ENCODE data around the gene VPS35.

The VPS35 gene

GRCh38 chr16:46719528-46719927 is 30.6 kb upstream of the VPS35 start:
- H3K27ac Mint-ChIP-seq = no peak overlapping the region
- H3K4me1 Mint-ChIP-seq = no peaks in the 10 kb centered on the region
- H3K36me3 Mint-ChIP-seq (ENCODE audit: low read depth) = no peaks in the 10 kb centered on the region
- DNase-seq (no peak), ATAC-seq (no peak)
- no peak overlapping the region for H3K4me3 Mint-ChIP-seq
- H3K27me3 Mint-ChIP-seq = no peaks in the 10 kb centered on the region
- H3K9me3 Mint-ChIP-seq = no peaks in the 10 kb centered on the region

GRCh38 chr16:46718214-46718613 is 29.2 kb upstream of the VPS35 start:
- H3K4me3 Mint-ChIP-seq = no peak overlapping the region
- no peaks in the 10 kb centered on the region for H3K27me3 Mint-ChIP-seq
- DNase-seq (no peak), ATAC-seq (no peak)
- H3K9me3 Mint-ChIP-seq = no peaks in the 10 kb centered on the region
- H3K36me3 Mint-ChIP-seq (ENCODE audit: low read depth) = no peaks in the 10 kb centered on the region
- H3K27ac Mint-ChIP-seq = no peak overlapping the region
- no peaks in the 10 kb centered on the region for H3K4me1 Mint-ChIP-seq

- Mint-ChIP-seq H3K36me3 (ENCODE audit: low read depth) (no peaks in the 10 kb centered on the region), H3K4me3 (no peak overlapping the region), H3K27ac (no peak overlapping the region), H3K9me3 (no peaks in the 10 kb centered on the region), H3K4me1 (no peaks in the 10 kb centered on the region), H3K27me3 (no peaks in the 10 kb centered on the region)
- DNase-seq (no peak), ATAC-seq (no peak)
These were observed 28.7 kb upstream of the VPS35 start for GRCh38 chr16:46717692-46718091.

GRCh38 chr16:46715769-46716305 is 26.9 kb upstream of the VPS35 start:
- Mint-ChIP-seq H3K27me3 (no peaks in the 10 kb centered on the region), H3K4me1 (peaks cover 4% of the 10 kb centered on the region), H3K4me3 (no peak overlapping the region), H3K36me3 (ENCODE audit: low read depth) (no peaks in the 10 kb centered on the region), H3K9me3 (no peaks in the 10 kb centered on the region), H3K27ac (no peak overlapping the region)
- ATAC-seq (no peak), DNase-seq (no peak)

GRCh38 chr16:46714797-46715591 is 26.0 kb upstream of the VPS35 start:
- peaks cover 4% of the 10 kb centered on the region for H3K4me1 Mint-ChIP-seq
- no peaks in the 10 kb centered on the region for H3K27me3 Mint-ChIP-seq
- ATAC-seq = no peak
- H3K27ac Mint-ChIP-seq = no peak overlapping the region
- H3K36me3 Mint-ChIP-seq (ENCODE audit: low read depth) = no peaks in the 10 kb centered on the region
- no peaks in the 10 kb centered on the region for H3K9me3 Mint-ChIP-seq
- no peak for DNase-seq
- H3K4me3 Mint-ChIP-seq = no peak overlapping the region

GRCh38 chr16:46713634-46714033 is 24.7 kb upstream of the VPS35 start:
- no peaks in the 10 kb centered on the region for H3K36me3 Mint-ChIP-seq (ENCODE audit: low read depth)
- H3K27ac Mint-ChIP-seq = no peak overlapping the region
- H3K4me1 Mint-ChIP-seq = peaks cover 4% of the 10 kb centered on the region
- no peak overlapping the region for H3K4me3 Mint-ChIP-seq
- no peaks in the 10 kb centered on the region for H3K27me3 Mint-ChIP-seq
- no peaks in the 10 kb centered on the region for H3K9me3 Mint-ChIP-seq
- no peak for ATAC-seq
- DNase-seq = no peak

- no peaks in the 10 kb centered on the region for H3K27me3 Mint-ChIP-seq
- no peak for DNase-seq
- H3K36me3 Mint-ChIP-seq (ENCODE audit: low read depth) = no peaks in the 10 kb centered on the region
- H3K4me1 Mint-ChIP-seq = peaks cover 4% of the 10 kb centered on the region
- no peak overlapping the region for H3K27ac Mint-ChIP-seq
- no peak overlapping the region for H3K4me3 Mint-ChIP-seq
- H3K9me3 Mint-ChIP-seq = no peaks in the 10 kb centered on the region
- ATAC-seq = no peak
These were observed 23.9 kb upstream of the VPS35 start for GRCh38 chr16:46712911-46713310.

- H3K27me3 Mint-ChIP-seq = no peaks in the 10 kb centered on the region
- no peaks in the 10 kb centered on the region for H3K36me3 Mint-ChIP-seq (ENCODE audit: low read depth)
- no peak overlapping the region for H3K27ac Mint-ChIP-seq
- ATAC-seq (no peak), DNase-seq (no peak)
- H3K9me3 Mint-ChIP-seq = no peaks in the 10 kb centered on the region
- peaks cover 4% of the 10 kb centered on the region for H3K4me1 Mint-ChIP-seq
- no peak overlapping the region for H3K4me3 Mint-ChIP-seq
These were observed 22.4 kb upstream of the VPS35 start for GRCh38 chr16:46711106-46712058.

- Mint-ChIP-seq H3K4me3 (no peak overlapping the region), H3K36me3 (ENCODE audit: low read depth) (no peaks in the 10 kb centered on the region), H3K27me3 (no peaks in the 10 kb centered on the region)
These were observed 20.6 kb upstream of the VPS35 start for GRCh38 chr16:46709469-46710005.

GRCh38 chr16:46706642-46707041 is 17.7 kb upstream of the VPS35 start:
- no peak overlapping the region for H3K4me3 Mint-ChIP-seq
- DNase-seq = no peak
- H3K27ac Mint-ChIP-seq = no peak overlapping the region
- no peak for ATAC-seq
- H3K27me3 Mint-ChIP-seq = no peaks in the 10 kb centered on the region
- H3K9me3 Mint-ChIP-seq = no peaks in the 10 kb centered on the region
- peaks cover 2% of the 10 kb centered on the region for H3K4me1 Mint-ChIP-seq
- peaks cover 6% of the 10 kb centered on the region for H3K36me3 Mint-ChIP-seq (ENCODE audit: low read depth)

More at GRCh38 chr16:46709469-46710005, 20.6 kb upstream of the VPS35 start:
- DNase-seq (no peak), ATAC-seq (no peak)
- Mint-ChIP-seq H3K9me3 (no peaks in the 10 kb centered on the region), H3K27ac (no peak overlapping the region), H3K4me1 (peaks cover 4% of the 10 kb centered on the region)

GRCh38 chr16:46702030-46702429 is 13.1 kb upstream of the VPS35 start:
- no peak for ATAC-seq
- H3K36me3 Mint-ChIP-seq (ENCODE audit: low read depth) = peaks cover 21% of the 10 kb centered on the region
- H3K4me1 Mint-ChIP-seq = no peaks in the 10 kb centered on the region
- H3K4me3 Mint-ChIP-seq = no peak overlapping the region
- H3K27me3 Mint-ChIP-seq = no peaks in the 10 kb centered on the region
- H3K27ac Mint-ChIP-seq = no peak overlapping the region
- no peaks in the 10 kb centered on the region for H3K9me3 Mint-ChIP-seq
- no peak for DNase-seq

- no peak for ATAC-seq
- H3K27ac Mint-ChIP-seq = no peak overlapping the region
These were observed 12.6 kb upstream of the VPS35 start for GRCh38 chr16:46701615-46702014.

GRCh38 chr16:46700048-46700447 is 11.1 kb upstream of the VPS35 start:
- H3K4me1 Mint-ChIP-seq = no peaks in the 10 kb centered on the region
- H3K9me3 Mint-ChIP-seq = no peaks in the 10 kb centered on the region
- DNase-seq = no peak
- H3K27ac Mint-ChIP-seq = no peak overlapping the region
- no peak for ATAC-seq
- H3K27me3 Mint-ChIP-seq = no peaks in the 10 kb centered on the region
- no peak overlapping the region for H3K4me3 Mint-ChIP-seq
- peaks cover 36% of the 10 kb centered on the region for H3K36me3 Mint-ChIP-seq (ENCODE audit: low read depth)

More at GRCh38 chr16:46701615-46702014, 12.6 kb upstream of the VPS35 start:
- Mint-ChIP-seq H3K27me3 (no peaks in the 10 kb centered on the region), H3K36me3 (ENCODE audit: low read depth) (peaks cover 23% of the 10 kb centered on the region), H3K9me3 (no peaks in the 10 kb centered on the region), H3K4me1 (no peaks in the 10 kb centered on the region), H3K4me3 (no peak overlapping the region)
- DNase-seq = no peak

GRCh38 chr16:46696957-46697356 is 8.0 kb upstream of the VPS35 start:
- Mint-ChIP-seq H3K4me3 (no peak overlapping the region), H3K4me1 (no peaks in the 10 kb centered on the region), H3K27me3 (no peaks in the 10 kb centered on the region), H3K27ac (no peak overlapping the region), H3K36me3 (ENCODE audit: low read depth) (peaks cover 50% of the 10 kb centered on the region), H3K9me3 (no peaks in the 10 kb centered on the region)
- DNase-seq (no peak), ATAC-seq (no peak)

Data from activated naive CD8-positive, alpha-beta T cell treated with anti-CD3 and anti-CD28 coated beads, Interleukin-2, amount 50 U/mL, for 24 hours (primary cell).